Forelimb muscle (tissue), 1 donor: ENCODE data around the gene ST6GAL1. TPM values are rescaled to one million over a fixed set of nuclear protein-coding genes. Genes with fewer than 3 reads are reported as not detected.
"Not testable (repeated sequence)": the region's sequence is repeated elsewhere in the genome, so short reads cannot be mapped to it uniquely, and the experiment has no call there.

Source experiments
- DNase-seq: peaks from one replicate; pipeline ENCODE4 v3.0.0-alpha.2; 2013; ENCODE audit warnings: low read depth
- polyA plus RNA-seq: library from polyadenylated mRNA; unstranded; fragments of 120-200 nt; gene quantifications from one replicate; pipeline ENCODE4 v1.2.1, GENCODE V29; 2013; ENCODE audit not compliant: insufficient read length

ST6GAL1 gene
- polyA plus RNA-seq, 1 donor: 11.9 TPM

GRCh38 chr3:186967686-186968085 is 37.4 kb downstream of the ST6GAL1 start:
- no peak for DNase-seq

- DNase-seq: no peak
Measured at GRCh38 chr3:186969607-186970006, 39.3 kb downstream of the ST6GAL1 start.

- DNase-seq: not testable (repeated sequence)
Measured at GRCh38 chr3:186971106-186971505, 40.8 kb downstream of the ST6GAL1 start.

GRCh38 chr3:186971578-186971977 is 41.3 kb downstream of the ST6GAL1 start:
- no peak for DNase-seq

GRCh38 chr3:186973702-186974101 is 43.4 kb downstream of the ST6GAL1 start:
- DNase-seq: no peak

- DNase-seq: no peak
Measured at GRCh38 chr3:186974824-186975313, 44.5 kb downstream of the ST6GAL1 start.

GRCh38 chr3:186975726-186976125 is 45.4 kb downstream of the ST6GAL1 start:
- no peak for DNase-seq

- DNase-seq: no peak
Measured at GRCh38 chr3:186976837-186977750, 46.8 kb downstream of the ST6GAL1 start.

GRCh38 chr3:186978712-186979111 is 48.4 kb downstream of the ST6GAL1 start:
- DNase-seq: no peak

GRCh38 chr3:186979852-186980251 is 49.5 kb downstream of the ST6GAL1 start:
- DNase-seq: no peak

GRCh38 chr3:186980989-186981388 is 50.7 kb downstream of the ST6GAL1 start:
- no peak for DNase-seq

GRCh38 chr3:186983659-186984058 is 53.3 kb downstream of the ST6GAL1 start:
- DNase-seq: no peak

- no peak for DNase-seq
Measured at GRCh38 chr3:186984064-186984463, 53.7 kb downstream of the ST6GAL1 start.

GRCh38 chr3:186985661-186986364 is 55.5 kb downstream of the ST6GAL1 start:
- no peak for DNase-seq

- DNase-seq: no peak
Measured at GRCh38 chr3:186986406-186986805, 56.1 kb downstream of the ST6GAL1 start.

- no peak for DNase-seq
Measured at GRCh38 chr3:186986816-186987215, 56.5 kb downstream of the ST6GAL1 start.

- no peak for DNase-seq
Measured at GRCh38 chr3:186988806-186989205, 58.5 kb downstream of the ST6GAL1 start.

GRCh38 chr3:186989429-186989828 is 59.1 kb downstream of the ST6GAL1 start:
- no peak for DNase-seq

- no peak for DNase-seq
Measured at GRCh38 chr3:186990277-186990676, 60.0 kb downstream of the ST6GAL1 start.

- DNase-seq: no peak
Measured at GRCh38 chr3:186990878-186991308, 60.6 kb downstream of the ST6GAL1 start.

- DNase-seq: no peak
Measured at GRCh38 chr3:186991470-186991869, 61.1 kb downstream of the ST6GAL1 start.

- DNase-seq: not testable (repeated sequence)
Measured at GRCh38 chr3:186992096-186992495, 61.8 kb downstream of the ST6GAL1 start.
